ENCODE results near the gene PTBP2.
"Not testable (repeated sequence)": the region's sequence is repeated elsewhere in the genome, so short reads cannot be mapped to it uniquely, and the experiment has no call there.

Gene PTBP2

GRCh38 chr1:96730574-96731298 lies 9.2 kb downstream of the PTBP2 start:
- no peak for DNase-seq (ENCODE audit: low spot score)

- DNase-seq (ENCODE audit: low spot score), result no peak
These were observed 19.8 kb downstream of the PTBP2 start for GRCh38 chr1:96741335-96741734.

GRCh38 chr1:96746440-96747420 lies 25.1 kb downstream of the PTBP2 start:
- no peak for DNase-seq (ENCODE audit: low spot score)

- DNase-seq (ENCODE audit: low spot score), result no peak
These were observed 26.0 kb downstream of the PTBP2 start for GRCh38 chr1:96747565-96747964.

- no peak for DNase-seq (ENCODE audit: low spot score)
These were observed 26.5 kb downstream of the PTBP2 start for GRCh38 chr1:96748078-96748477.

GRCh38 chr1:96749618-96750017 lies 28.0 kb downstream of the PTBP2 start:
- no peak for DNase-seq (ENCODE audit: low spot score)

GRCh38 chr1:96752394-96752793 lies 30.8 kb downstream of the PTBP2 start:
- no peak for DNase-seq (ENCODE audit: low spot score)

- no peak for DNase-seq (ENCODE audit: low spot score)
These were observed 35.2 kb downstream of the PTBP2 start for GRCh38 chr1:96756789-96757188.

- not testable (repeated sequence) for DNase-seq (ENCODE audit: low spot score)
These were observed 41.0 kb downstream of the PTBP2 start for GRCh38 chr1:96762586-96762985.

GRCh38 chr1:96763514-96763913 lies 41.9 kb downstream of the PTBP2 start:
- no peak for DNase-seq (ENCODE audit: low spot score)

GRCh38 chr1:96764469-96764868 lies 42.9 kb downstream of the PTBP2 start:
- no peak for DNase-seq (ENCODE audit: low spot score)

- DNase-seq (ENCODE audit: low spot score), result no peak
These were observed 50.3 kb downstream of the PTBP2 start for GRCh38 chr1:96771847-96772246.

- DNase-seq (ENCODE audit: low spot score), result no peak
These were observed 50.8 kb downstream of the PTBP2 start for GRCh38 chr1:96772349-96772748.

GRCh38 chr1:96772972-96773371 lies 51.4 kb downstream of the PTBP2 start:
- no peak for DNase-seq (ENCODE audit: low spot score)

- no peak for DNase-seq (ENCODE audit: low spot score)
These were observed 60.6 kb downstream of the PTBP2 start for GRCh38 chr1:96782206-96782605.

- no peak for DNase-seq (ENCODE audit: low spot score)
These were observed 61.3 kb downstream of the PTBP2 start for GRCh38 chr1:96782856-96783255.

- no peak for DNase-seq (ENCODE audit: low spot score)
These were observed 69.0 kb downstream of the PTBP2 start for GRCh38 chr1:96790599-96790998.

GRCh38 chr1:96792220-96792619 lies 70.6 kb downstream of the PTBP2 start:
- DNase-seq (ENCODE audit: low spot score), result no peak

GRCh38 chr1:96801696-96802095 lies 80.1 kb downstream of the PTBP2 start:
- DNase-seq (ENCODE audit: low spot score), result not testable (repeated sequence)

- no peak for DNase-seq (ENCODE audit: low spot score)
These were observed 83.1 kb downstream of the PTBP2 start for GRCh38 chr1:96804648-96805047.

GRCh38 chr1:96808191-96808590 lies 86.6 kb downstream of the PTBP2 start:
- no peak for DNase-seq (ENCODE audit: low spot score)

GRCh38 chr1:96815914-96816313 lies 94.3 kb downstream of the PTBP2 start:
- DNase-seq (ENCODE audit: low spot score), result no peak

GRCh38 chr1:96820107-96820506 lies 98.5 kb downstream of the PTBP2 start:
- DNase-seq (ENCODE audit: low spot score), result no peak
